Activated T-cell treated with anti-CD3 and anti-CD28 coated beads for 24 hours (primary cell): ENCODE measurements around the gene UBTD1.
A peak's percentile ranks its signal among the peaks of the same experiment; 100 is the strongest.
"Not testable (repeated sequence)": the region's sequence is repeated elsewhere in the genome, so short reads cannot be mapped to it uniquely, and the experiment has no call there.

Experiments used
- DNase-seq: peaks from one replicate; pipeline ENCODE4 v3.0.0-alpha.2; 2020; ENCODE audit warnings: low read depth

Gene UBTD1

DNA sequence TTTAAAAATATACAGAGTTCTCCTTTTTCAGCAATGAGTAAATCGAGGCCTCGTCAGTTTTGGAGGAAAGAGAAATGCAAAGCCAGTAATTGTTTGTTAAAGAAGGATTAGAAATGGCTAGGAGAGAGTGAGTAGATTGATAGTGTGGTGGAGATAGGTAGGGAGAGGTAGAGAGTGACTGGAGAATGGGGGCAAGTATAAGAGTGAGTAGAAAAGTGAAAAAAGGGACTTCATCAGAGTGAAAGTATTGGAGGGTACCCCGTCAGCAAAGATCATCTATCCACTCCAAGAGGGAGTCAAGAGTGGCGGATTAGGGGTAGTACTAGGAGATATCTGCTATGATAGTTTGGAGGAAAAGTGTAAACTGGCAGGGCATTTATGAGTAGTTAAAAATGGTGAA lies 64.6 kb downstream of the UBTD1 start:
- no peak for DNase-seq

- no peak for DNase-seq
Measured at GRCh38 chr10:97564776-97565175, 66.1 kb downstream of the UBTD1 start.

- DNase-seq, result no peak
Measured at GRCh38 chr10:97566336-97566996, 67.7 kb downstream of the UBTD1 start.

GRCh38 chr10:97567891-97568290 lies 69.2 kb downstream of the UBTD1 start:
- DNase-seq, result no peak

DNA sequence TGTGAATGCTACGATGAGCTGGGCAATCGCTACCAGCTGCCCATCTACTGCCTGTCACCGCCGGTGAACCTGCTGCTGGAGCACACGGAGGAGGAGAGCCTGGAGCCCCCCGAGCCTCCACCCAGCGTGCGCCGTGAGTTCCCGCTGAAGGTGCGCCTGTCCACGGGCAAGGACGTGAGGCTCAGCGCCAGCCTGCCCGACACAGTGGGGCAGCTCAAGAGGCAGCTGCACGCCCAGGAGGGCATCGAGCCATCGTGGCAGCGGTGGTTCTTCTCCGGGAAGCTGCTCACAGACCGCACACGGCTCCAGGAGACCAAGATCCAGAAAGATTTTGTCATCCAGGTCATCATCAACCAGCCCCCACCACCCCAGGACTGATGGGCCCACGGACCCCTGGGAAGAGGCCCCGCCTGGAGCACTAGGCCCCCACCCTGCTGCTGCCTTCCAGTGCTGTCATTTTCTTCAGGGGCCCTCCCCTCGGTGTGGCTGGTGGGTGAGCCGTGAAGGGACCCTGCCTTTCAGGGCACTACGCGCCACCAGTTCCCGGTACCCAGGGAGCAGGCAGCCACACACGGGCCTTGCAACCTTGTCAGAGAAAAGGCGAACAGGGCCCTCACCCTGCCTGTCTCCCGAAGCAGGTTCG lies 71.5 kb downstream of the UBTD1 start:
- no peak for DNase-seq

- DNase-seq, result no peak
Measured at GRCh38 chr10:97570789-97571471, 72.2 kb downstream of the UBTD1 start.

DNA sequence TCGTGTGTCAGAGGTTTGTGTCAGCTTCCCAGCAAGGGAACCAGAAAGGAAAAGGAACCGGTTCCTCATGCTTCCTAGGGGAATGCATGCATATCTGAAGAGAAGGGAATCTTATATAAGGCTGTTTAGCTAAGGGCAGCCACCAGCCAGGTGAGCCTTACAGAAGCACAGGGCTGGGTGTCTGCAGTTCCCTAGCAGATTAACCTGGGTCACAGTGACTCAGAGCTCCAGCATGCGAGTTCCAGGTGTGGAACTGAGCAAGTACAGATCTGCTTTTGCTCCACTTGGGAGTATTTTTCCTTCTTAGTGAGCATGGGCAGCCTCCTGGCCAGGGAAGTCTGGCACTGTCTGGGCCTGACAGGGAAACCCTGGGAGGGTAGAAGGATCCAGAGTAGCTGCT lies 72.9 kb downstream of the UBTD1 start:
- no peak for DNase-seq

- peak; percentile 20 for DNase-seq
Measured at GRCh38 chr10:97572214-97572989, 73.7 kb downstream of the UBTD1 start, which contains the start of gene ANKRD2. Gene ANKRD2, plus strand, starts transcription at chr10:97572779. Its CDS starts 10 bp downstream, at chr10:97572789.

DNA sequence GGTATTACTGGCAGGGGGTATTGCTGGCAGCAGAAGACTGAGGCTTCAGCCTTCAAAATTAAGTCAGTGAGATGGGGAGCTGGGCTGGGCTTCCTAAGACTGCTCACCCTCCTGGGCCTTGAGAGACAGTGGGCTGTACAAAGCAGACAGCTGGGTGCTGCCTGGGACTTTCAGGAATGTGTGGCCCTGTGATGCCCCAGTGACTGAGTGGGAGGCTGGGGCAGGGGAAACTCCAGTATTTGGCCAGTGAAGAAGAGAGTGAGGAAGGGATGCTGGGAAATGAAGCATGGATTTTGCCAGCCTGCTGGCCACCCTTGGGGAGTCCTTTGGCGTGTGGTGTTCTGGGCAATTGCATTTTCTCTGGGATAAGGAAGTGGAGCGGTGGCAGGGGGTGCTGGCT lies 74.3 kb downstream of the UBTD1 start:
- DNase-seq, result no peak

DNA sequence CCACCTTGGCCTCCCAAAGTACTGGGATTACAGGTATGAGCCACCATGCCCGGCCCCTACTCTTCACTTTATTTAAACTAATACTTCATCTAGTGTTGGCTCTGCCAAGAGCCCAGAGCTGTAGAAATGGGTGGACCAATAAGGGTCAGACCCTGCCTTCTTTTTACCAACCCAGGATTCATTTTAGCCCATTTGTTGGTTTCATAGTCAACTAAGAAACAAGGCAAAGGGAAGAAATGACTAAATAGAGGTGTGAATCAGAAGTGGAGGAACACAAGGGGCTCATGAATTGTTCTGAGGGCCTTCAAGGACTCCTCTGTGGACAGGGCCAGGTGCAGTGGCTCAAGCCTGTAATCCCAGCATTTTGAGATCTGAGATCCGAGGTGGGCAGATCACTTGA lies 74.9 kb downstream of the UBTD1 start:
- DNase-seq, result no peak

DNA sequence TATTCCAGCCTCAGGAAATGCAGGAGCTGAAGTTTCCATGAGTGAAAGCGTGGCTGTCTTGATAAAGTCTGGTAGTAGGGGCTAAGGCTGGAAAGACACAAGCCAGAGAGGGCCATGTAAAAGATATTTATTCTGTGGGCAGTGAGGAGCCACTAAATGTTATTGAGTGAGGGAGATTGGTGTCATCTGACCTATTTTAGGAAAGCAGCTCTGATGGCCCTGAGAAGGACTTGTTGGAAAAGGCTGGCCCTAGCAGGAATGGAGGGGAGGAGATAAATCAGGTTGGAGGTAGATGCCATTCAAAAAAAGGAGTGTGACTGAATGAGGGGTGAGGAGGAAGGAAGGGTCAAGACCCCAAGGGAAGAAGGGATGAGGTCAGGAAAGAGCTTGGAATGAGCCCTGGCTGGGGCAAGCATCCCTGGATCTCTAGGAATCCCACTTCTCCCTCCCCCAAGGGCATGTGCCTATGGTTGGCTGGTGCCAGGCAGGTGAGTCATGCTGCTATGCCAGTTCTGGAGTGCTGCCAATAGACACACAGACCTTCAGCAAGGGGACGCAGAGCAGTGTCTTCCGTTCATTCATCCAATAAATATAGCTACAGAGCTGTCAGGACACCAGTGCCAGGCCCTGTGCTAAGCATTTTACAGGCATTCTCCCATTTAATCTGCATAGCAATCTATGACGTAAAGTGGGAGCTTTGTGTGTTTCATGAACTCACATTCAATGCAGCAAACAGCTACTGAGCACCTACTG lies 75.8 kb downstream of the UBTD1 start:
- DNase-seq, result no peak

GRCh38 chr10:97575127-97575668 lies 76.5 kb downstream of the UBTD1 start:
- DNase-seq, result no peak

DNA sequence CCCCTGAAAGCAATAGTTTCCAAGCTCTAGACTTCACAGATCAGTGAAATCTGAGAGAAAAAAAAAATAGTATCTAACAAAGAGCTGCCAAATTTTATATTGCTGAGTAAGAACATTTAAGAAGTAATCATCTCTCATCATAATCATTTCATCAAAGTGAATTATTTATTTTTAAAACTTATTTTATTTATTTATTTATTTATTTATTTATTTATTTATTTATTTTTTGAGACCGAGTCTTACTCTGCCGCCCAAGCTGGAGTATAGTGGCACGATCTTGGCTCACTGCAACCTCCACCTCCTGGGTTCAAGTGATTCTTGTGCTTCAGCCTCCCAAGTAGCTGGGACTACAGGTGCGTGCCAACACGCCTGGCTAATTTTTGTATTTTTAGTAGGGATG lies 77.8 kb downstream of the UBTD1 start:
- not testable (repeated sequence) for DNase-seq

- no peak for DNase-seq
Measured at GRCh38 chr10:97577701-97578100, 79.0 kb downstream of the UBTD1 start.

DNA sequence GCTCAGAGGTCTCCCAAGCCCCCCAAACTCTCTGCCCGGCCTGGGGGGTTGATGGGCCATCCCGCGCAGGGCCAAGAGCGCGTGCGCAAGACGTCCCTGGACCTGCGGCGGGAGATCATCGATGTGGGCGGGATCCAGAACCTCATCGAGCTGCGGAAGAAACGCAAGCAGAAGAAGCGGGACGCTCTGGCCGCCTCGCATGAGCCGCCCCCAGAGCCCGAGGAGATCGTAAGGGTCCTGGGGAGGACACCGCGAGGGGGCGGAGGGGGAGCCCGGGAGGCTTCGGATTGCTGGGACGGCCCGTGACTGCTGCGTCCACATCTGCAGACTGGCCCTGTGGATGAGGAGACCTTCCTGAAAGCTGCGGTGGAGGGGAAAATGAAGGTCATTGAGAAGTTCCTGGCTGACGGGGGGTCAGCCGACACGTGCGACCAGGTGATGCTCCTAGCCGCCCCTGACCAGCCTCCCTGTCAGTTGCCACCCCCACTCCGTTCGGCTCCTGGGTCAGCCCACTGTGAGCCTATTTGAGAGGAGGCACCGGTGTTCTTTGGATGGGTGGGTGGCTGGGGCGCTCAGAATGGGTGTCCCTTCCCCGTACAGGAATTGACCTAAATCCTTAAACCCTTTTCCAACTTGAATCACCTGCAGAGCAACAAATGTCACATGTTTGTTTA lies 79.6 kb downstream of the UBTD1 start:
- no peak for DNase-seq

GRCh38 chr10:97580421-97581367 lies 82.0 kb downstream of the UBTD1 start:
- DNase-seq, result no peak

- DNase-seq, result no peak
Measured at GRCh38 chr10:97582169-97582568, 83.4 kb downstream of the UBTD1 start.

DNA sequence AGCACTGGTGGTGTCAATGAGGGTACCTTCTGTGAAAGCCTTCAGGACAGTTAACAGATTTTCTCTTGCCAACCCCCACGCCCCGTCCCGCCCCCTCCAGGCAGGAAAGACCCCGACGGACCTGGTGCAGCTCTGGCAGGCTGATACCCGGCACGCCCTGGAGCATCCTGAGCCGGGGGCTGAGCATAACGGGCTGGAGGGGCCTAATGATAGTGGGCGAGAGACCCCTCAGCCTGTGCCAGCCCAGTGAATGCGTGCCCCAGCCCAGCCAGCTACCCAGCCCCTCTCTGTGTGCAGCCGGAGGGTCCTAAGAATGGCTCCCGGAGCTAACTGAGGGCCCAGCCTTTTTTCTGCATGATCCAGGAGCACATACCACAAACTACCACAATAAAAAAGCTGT lies 84.8 kb downstream of the UBTD1 start:
- DNase-seq, result no peak

DNA sequence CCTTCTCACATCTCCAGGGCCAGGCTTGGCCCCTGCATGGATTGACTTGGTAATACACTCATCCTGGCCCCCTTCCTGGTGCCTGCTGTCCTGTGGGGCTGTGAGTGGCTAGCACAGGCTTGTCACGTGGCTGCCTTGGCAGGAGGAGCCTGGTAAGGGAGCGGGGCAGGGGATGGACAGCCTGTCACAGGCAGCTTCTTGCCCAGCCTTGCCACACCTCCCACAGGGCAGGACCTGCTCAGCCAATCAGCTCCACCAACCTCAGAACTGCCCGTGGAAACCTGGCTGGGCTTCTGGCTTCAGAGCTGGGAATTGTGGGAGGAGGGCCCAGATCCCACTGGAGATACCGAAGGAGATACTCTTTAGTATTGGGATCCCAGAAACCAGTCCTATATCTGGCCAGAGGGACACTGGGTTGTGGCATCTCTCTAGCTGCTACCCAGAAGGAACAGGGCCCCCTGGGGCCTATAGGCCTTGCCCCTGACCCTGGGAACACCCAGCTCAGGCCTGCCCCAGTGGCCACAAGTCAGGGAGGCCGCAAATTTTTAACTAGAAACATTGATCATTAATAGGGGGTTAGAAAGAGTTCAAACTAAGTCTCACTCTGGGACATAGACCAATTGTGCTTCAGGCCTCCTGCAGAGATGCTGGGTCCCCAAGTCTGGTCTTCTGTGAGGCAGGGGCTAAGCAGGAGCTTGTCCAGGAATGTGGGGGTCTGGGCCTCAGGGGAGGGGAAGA lies 85.5 kb downstream of the UBTD1 start, which contains the start of gene HOGA1:
HOGA1 (plus strand) TSS at position 330 of the 738 bp plus-strand sequence; CDS start at position 645, 315 bp downstream.
- no peak for DNase-seq
